GM19395 (cell line): ENCODE measurements around the gene RNF213.

Source experiments
- ATAC-seq: cut with Tn5 transposase; IDR thresholded peaks from one replicate; pipeline ENCODE4 v1.9.1; 2021; ENCODE audit warnings: mild to moderate bottlenecking, moderate library complexity; ENCODE audit not compliant: unreplicated experiment

The RNF213 gene

DNA sequence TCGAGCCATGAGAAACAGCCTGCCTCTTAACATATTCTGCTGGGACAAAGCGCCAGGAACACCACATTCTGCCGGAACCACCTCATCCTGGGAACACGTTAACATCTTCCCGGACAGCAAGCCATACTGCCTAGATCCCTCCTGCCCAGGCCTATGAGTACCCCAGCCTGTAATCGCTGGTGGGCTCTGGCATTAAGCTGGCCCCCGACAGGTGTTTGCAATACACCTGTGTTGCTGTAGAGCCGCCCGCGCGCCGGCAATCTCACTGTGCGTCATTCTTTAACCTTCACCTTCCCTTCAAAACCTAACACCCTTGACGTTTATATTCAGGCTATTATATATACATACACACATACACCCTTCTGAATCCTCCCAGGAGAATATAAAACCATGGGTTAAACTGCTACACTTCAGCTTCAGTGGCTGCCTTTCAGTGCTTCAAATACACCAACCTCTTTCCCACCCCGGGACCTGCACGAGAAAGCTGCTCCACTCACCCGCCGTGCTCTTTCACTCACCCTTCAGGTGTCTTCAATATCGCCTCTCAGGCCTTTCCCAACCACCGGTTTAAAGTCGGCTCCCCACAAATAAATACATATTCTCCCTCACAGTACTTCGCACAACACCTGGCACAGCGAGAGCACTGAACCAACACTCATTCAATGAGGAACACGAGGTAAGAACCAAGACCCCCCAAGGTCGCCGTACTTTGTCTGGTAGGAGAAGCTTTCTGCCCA lies 153.3 kb downstream of the RNF213 start:
- ATAC-seq: no peak

DNA sequence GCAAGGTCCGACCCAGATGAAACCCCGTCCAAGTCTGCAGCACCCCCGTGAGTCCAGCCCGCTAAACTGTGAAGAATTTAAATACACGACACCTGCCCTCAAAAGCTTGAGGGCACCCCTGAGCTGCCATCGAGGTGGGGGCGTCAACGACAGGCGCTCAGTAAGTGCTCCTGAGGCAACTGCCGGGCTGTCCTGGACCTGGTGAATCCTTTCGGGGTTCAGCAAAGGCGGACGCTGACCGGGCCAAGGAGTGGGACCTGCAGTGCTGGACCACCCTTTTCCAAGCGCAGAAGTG lies 153.8 kb downstream of the RNF213 start:
- no peak for ATAC-seq

DNA sequence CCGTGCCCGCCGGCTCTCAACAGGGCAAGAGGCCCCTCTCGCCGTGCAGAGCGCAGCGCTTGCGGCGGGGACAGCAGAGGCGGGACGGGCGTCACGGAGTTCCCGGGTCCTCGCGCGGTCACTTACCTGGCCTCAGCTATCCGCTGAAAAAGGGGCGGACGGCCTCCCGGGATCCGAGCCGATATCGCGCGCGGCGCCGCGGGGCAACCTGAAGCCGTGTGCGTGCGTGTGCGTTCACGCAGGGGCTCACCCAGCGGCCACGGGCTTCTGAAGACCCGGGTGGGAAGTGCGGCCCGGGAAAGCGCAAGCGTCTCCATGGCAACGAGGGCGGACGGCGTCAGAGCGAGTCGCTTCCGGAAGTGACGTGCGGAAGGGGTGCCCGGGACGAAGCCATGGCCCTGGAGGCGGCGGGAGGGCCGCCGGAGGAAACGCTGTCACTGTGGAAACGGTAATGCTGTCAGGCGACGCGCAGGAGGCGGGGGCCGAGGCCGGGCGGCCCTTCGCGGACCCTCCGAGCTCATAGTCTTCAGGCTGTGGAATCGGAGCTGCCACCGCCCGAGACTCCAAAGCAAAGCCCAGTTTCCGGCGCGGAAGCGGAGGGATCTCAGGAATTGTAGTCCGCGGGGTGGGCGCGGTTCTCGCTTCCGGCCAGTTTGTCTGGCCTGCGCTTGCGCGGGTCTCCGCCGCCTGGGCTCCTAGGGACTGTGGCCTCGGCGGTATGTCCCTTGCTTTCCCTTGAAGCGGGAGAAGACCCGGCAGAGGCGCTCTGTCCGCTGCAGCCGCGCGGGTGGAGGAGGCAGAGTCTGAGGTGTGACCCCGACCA lies 154.4 kb downstream of the RNF213 start, which contains the start of gene ENDOV:
ENDOV (plus strand) TSS at position 365 of the 823 bp plus-strand sequence; CDS start at position 393, 28 bp downstream.
- peak; percentile 92 for ATAC-seq

DNA sequence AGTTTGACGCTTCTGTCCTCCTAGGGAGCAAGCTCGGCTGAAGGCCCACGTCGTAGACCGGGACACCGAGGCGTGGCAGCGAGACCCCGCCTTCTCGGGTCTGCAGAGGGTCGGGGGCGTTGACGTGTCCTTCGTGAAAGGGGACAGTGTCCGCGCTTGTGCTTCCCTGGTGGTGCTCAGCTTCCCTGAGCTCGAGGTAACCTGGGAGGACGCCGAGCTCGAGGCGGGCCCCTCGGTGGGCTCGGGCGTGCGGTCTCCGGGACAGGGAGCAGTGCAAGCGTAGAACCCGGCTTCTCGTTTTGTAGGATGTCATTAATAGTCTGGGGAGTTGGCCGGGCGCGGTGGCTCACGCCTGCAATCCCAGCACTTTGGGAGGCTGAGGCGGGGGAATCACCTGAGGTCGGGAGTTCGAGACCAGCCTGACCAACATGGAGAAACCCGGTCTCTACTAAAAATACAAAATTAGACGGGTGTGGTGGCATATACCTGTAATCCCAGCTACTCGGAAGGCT lies 155.0 kb downstream of the RNF213 start:
- ATAC-seq: no peak

DNA sequence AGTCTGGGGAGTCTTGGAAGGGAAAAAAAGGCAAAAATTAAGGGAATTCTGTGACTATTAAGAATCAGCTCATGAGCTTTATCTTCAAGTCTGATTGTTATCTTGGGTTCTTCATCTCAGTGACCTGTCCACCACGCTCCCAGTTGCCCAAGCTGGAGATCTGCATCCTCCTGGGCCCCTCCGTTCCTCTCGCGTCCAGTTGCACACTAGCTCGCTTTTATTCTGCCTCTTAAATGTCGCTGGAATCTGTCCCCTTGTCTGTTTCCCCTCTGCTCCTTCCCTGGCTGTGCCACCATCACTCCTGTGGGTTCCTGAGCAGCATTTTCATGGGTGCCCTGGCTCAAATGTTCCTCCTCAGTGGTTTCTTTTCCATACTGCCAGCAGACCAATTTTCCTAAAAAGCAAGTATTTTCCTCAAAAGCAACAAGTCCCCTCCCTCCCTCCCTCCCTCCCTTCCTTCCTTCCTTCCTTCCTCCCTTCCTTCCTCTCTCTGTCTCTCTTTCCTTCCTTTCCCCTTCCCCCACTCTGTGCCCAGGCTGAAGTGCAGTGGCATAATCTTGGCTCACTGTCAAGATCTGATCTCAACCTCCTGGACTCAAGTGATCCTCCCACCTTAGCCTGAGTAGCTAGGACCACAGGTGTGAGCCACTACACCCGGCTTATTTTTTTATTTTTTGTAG lies 155.7 kb downstream of the RNF213 start:
- no peak for ATAC-seq

DNA sequence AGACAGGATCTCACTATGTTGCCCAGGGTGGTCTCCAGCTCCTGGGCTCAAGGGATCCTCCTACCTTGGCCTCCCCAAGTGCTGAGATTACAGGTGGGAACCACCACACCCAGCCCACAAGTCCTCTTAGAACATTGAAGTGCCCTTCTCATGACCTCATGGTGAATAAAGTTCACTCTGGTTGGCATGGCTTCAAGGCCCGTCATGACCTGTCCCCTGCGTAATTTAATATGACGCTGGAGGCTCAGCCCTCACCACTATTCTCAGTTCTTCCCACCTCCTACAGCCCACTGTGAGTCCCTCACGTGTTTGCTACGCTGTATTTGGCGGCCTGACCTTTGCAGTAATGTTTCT lies 156.3 kb downstream of the RNF213 start:
- ATAC-seq: no peak

DNA sequence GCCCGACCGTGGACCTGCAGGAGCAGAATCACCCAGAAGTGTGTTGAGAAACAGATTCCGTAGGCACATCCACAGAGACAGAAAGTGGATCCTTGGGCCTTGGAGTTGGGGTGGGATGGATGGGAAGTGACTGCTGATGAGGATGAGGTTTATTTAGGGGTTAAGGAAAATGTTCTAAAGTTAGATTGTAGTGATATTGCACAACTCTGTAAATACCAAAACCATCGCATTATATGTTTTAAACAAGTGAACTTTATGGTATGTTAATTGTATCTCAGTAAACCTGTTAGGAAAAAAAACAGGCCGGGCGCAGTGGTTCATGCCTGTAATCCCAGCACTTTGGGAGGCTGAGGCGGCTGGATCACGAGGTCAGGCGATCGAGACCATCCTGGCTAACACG lies 157.9 kb downstream of the RNF213 start:
- no peak for ATAC-seq

DNA sequence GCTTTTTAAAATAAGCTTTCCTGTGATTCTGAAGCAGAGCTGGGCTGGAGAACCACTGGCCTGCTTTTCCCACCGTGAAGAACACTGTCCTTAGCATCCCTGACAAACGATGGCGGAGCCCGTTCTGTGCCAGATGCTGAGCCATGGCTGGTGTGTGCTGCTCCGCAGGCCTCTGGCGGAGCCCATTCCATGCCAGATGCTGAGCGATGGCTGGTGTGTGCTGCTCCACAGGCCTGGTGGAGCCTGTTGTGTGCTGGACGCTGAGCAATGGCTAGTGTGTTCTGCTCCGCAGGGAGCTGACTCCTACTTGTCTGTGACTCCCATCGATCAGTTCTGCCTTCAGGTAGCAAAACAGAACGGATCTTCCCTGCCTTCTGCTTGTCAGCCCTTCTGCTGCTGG lies 158.6 kb downstream of the RNF213 start:
- ATAC-seq: no peak

DNA sequence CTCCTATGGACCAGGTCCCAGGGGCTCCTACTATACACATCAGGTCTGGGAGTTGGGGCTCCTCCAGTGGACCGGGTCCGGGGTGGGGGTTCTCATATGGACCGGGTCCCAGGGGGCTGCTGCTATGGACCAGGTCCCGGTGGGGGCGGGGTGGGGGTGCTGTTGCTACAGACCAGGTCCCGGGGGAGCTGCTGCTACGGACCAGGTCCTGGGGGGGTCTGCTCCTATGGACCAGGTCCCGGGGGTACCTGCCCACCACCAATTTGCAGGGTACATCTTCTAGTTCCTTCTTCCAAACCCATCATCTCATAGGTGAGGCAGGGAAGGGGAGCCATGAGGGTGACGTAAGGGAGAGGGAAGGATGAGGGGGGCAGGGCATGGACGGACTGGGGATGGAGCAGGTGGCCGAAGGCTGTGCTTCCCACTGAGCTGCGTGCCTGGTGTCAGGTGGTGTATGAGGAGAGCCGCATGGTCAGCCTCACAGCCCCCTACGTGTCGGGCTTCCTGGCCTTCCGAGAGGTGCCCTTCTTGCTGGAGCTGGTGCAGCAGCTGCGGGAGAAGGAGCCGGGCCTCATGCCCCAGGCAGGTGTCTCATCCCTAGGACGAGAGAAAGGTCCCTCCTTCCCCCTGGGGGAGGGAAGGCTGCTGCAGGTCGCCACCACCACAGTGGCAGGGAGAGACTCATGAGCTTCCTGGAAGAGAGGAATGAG lies 160.9 kb downstream of the RNF213 start:
- ATAC-seq: no peak

DNA sequence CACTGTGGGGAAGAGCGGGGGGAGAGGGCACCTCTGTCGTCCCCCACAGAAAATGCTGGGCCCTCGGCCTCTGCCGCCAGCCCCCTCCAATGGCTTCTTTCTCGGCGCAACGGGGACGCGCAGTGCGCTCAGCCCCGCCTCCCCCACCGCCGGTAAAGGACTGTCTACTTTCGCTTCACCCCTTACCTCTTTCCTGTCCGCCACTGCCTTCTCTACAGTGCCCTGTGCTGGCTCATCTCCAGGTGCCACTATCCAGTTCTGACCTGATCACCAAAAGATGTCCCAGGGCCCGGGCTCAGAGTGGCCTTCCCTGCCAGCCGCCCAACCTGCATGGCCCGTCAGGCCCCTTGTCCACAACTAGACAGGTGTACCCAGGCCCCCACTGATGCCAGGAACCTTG lies 161.6 kb downstream of the RNF213 start:
- ATAC-seq: no peak

DNA sequence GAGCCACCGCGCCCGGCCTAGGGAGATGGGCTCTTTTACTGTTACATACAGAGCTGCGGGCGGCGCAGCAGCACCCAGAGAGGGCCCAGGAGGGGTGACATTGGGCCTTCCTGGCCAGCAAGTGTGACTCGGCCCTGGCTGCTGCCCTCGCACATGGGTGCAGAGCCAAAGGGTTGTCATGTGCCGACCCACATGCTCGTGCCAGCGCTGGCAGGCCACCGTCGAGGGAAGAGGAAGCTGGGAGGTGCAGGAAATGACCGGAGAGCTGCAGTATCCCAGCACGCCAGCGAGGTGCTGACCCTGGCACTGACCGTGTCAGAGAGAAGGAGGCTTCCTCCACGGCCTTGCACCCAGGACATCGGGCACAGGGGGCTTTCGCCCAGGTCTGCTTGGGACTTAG lies 162.3 kb downstream of the RNF213 start:
- ATAC-seq: no peak

DNA sequence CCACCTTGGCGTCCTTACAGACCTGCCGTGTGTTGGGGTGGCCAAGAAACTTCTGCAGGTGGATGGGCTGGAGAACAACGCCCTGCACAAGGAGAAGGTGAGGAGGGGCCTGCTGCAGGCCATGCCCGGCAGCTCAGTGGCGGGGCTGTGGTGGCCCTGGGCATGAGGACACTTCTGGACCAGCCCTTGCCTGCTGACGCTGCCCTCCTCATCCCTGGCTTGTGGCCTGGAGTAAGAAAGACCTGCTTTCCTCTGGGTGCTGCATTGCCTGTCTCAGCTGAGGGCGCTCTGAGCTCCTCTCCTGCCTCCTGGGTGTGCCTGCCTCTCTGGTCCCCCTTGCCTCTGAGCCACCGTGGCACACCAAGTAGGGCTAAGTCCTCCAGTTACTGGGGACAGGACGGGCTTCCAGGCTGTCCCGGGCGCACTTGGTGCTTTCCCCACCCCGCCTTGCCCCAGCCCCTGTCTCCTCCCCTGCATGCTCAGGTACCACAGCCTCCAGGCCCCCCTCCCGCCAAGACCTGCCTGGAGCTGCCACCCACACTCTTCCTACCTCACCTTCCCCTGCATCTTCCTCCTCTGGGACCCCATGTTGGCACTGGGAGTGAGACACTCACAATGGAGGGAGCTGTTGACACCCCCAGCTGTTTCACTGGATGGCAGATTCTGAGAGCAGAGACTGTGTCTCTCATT lies 163.0 kb downstream of the RNF213 start:
- no peak for ATAC-seq

DNA sequence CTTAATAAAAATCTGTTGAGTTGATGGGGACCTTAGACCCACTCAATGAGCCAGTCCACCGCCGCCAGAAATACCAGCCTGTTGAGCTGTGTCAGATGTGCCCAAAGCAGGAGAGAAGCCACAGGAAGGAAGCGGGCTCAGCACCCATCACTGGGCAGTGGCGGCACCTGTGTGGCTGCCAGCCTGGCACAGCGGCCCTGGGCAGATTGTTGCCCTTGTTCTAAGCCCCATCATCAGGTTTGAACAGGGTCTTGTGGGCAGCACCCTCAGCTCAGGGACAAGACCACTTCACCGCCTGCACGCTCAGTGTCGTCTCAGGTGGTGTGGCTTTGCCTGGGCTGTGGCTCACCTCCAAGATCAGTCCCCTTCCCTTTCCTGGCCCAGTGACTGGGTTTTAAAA lies 163.6 kb downstream of the RNF213 start:
- ATAC-seq: no peak

DNA sequence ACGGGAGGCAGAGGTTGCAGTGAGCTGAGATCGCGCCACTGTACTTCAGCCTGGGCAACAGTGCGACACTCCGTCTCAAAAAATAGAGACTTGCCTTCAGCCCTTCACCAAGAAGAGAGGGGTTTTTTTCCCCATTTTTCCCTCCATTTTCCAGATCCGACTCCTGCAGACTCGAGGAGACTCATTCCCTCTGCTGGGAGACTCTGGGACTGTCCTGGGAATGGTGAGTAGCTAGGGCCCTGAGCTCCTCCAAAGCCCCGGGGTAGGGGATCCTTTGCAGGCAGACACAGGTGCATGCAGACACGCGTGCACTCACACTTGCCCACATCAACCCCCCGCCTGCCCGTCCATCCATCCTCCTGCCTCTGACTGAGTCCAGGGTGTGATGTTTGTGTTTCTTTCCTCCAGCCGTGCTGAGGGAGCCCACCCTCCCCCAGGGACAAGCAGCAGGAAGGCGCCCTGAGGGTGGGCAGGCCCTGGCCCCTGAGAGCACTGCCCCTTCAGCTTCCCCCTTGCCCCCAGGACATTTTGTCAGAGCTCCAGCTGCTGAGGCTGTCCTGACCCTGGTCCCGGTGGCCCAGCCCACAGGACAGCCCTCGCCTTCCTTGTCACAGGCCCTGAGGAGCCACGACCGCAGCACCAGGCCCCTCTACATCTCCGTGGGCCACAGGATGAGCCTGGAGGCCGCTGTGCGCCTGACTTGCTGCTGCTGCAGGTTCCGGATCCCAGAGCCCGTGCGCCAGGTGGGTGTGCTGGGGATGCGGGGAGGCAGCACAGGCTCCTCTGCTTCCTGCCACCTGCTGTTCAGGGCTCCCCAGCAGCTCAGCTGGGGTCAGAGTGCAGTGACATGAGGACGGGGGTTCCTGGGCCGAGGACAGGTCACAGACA lies 164.5 kb downstream of the RNF213 start:
- ATAC-seq: no peak

DNA sequence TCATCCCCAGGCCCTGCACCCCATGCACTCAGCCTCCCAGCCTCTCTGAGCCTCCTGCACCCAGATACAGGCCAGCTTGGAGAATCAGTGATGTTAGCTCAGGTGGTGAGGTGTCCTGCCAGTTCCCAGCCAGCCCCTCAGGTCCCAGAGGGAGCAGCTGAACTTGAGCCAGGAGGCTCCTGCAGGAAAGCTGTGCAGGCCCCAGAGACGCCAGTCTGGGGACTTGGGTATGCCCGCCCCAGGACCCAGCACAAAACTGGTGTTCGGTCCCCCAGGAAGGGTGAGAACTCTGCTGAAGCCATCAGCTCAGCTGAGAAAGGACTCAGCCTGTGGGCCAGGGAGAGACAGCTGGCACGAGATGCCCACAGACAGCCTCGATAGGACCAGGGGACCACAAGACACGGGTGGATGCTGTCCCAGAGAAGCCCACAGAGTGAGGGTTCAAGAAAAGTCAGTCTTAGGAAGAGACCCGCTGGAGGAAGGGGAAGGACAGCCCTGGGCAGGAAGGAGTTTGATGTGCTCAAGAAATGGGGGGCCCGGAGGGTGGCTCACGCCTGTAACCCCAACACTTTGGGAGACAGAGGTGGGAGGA lies 165.3 kb downstream of the RNF213 start:
- ATAC-seq: no peak

DNA sequence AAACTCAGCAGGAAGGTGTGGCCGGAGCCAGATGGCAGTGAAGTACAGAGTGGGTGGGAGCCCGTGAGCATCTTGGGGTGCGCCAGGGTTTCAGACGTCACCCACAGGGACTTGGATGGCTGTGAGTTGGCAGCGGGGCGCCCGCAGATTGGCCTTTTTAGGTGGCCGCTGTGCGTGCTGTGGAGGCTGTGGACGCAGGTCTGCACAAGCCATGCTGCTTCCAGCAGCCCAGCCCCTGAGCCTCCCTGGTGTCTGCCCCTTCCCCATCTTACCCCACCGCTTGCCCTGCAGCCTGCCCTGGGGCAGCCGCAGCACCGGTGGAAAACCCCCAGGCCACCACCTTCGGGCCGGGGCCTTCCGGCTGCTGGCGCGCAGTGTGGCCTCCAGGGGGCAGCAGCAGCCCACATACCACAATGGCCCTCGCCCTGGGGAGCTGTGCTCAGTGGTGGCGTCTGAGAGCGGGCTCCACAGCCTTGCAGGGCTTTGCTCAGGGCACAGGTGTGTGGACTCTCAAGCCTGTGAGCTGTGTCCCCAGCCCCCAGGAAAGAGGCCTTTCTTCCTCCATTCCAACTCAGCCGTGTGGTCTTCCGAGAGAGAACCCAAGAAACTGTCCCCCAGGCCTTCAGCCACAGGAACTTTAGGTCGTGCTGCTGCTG lies 166.1 kb downstream of the RNF213 start:
- ATAC-seq: peak; percentile 56

DNA sequence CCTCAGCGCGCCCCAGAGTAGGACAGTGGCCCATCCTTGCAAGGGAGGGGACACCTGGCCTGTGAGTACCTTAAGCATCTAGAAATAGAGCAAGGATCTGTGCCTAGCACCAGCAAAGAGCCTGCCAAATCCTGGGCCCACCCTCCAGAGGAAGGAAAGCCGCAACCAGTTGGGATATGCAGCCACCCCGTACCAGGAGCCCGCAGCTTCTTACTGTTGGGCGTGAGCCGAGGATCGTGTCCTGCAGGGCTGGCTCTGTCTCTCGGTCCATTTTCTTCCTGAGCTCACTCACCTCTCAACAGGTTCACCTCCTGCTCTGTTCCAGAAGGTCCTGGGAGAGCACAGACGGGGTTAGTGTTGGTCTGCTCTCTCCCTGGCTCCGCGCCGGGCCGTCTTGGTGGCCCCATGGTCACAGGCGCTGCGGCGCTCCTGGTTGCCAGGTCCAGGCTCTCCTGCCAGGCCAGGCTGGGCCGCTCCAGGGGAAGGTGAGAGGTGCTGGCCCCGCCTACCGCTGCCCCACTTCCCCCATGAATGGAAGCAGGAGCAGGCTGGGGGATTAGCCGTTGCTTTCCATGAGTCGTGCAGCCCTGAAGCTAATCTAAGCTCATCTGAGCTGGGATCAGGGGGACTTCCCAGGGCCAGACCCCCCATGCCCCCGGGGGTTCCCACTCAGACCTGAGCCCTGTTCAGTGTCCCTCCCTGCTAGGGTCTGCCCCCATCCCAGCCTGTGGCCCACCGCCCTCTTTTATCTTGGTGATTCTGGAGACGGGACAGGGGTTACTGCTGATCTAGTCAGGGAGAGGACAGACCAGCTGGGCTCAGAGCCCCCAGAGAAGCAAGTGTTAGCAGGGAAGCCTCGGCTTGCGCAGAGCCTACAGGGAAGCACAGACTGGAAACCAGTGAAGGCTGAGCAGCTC lies 167.0 kb downstream of the RNF213 start:
- ATAC-seq: no peak

DNA sequence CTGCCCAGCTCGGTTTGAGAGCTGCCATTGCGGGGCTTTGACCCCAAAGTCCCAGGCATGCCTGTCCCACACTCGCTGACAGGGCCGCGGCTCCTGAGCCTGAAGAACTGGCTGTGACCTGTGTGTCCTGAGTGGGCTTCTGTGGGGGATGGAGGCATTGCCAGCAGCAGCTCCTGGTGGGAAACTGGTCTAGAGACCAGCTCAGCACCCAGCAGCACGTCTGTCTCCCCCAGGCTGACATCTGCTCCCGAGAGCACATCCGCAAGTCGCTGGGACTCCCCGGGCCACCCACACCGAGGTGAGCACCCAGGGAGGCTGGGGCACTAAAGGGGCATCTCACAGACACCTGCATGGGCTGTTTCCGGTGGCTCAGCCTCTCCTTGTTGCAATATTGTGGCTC lies 167.7 kb downstream of the RNF213 start:
- no peak for ATAC-seq
